Measurements from ENCODE around the gene TTLL13. TPM values are rescaled to one million over a fixed set of nuclear protein-coding genes. Genes with fewer than 3 reads are reported as not detected.

The TTLL13 gene
- total and polyA plus RNA-seq, 2 experiments from 2014 or later, result not detected

- no peaks in the 10 kb centered on the region for H3K36me3 ChIP-seq (replicated peaks; ENCODE audit: insufficient read depth, low read depth)
- no peaks in the 10 kb centered on the region for H3K27me3 ChIP-seq
- WGBS (ENCODE audit: low lambda C conversion rate, missing lambda C conversion rate), result 94% methylated on average over 2 of the region's 2 CpGs
Observed at GRCh38 chr15:90222547-90222946, 26.8 kb upstream of the TTLL13 start.

GRCh38 chr15:90223441-90224165, 25.8 kb upstream of the TTLL13 start:
- Histone ChIP-seq H3K4me2 (no peak overlapping the region), H3K79me2 (no peaks in the 10 kb centered on the region), H3K27ac (no peak overlapping the region), H2AFZ (no peak overlapping the region), H3K27me3 (no peaks in the 10 kb centered on the region), H3K4me3 (no peak overlapping the region), H3K9me3 (ENCODE audit: low read depth) (no peaks in the 10 kb centered on the region), H3K4me1 (ENCODE audit: insufficient read depth) (no peaks in the 10 kb centered on the region), H3K36me3 (replicated peaks; ENCODE audit: insufficient read depth, low read depth) (no peaks in the 10 kb centered on the region), H3K9me2 (replicated peaks; ENCODE audit: insufficient read depth) (no peaks in the 10 kb centered on the region), H4K20me1 (ENCODE audit: insufficient read depth, poor library complexity, severe bottlenecking) (no peaks in the 10 kb centered on the region)
- 97% methylated on average over 22 of the region's 22 CpGs for WGBS (ENCODE audit: low lambda C conversion rate, missing lambda C conversion rate)
- no peak for DNase-seq (ENCODE audit: low spot score)
- TF ChIP-seq EZH2phosphoT487 (IDR thresholded peaks at IDR 0.05; ENCODE audit: low read depth, severe bottlenecking, unreplicated experiment) (no peak), CTCF (IDR thresholded peaks at IDR 0.05; ENCODE audit: poor library complexity) (no peak), EZH2 (IDR thresholded peaks at IDR 0.05; ENCODE audit: borderline replicate concordance) (no peak)

More at GRCh38 chr15:90222547-90222946, 26.8 kb upstream of the TTLL13 start:
- H3K9me2 ChIP-seq (replicated peaks; ENCODE audit: insufficient read depth), result no peaks in the 10 kb centered on the region
- no peak for TF ChIP-seq EZH2phosphoT487 (IDR thresholded peaks at IDR 0.05; ENCODE audit: low read depth, severe bottlenecking, unreplicated experiment)
- H3K27ac ChIP-seq, result no peak overlapping the region
- no peak for DNase-seq (ENCODE audit: low spot score)
- peaks cover 3% of the 10 kb centered on the region for H3K79me2 ChIP-seq
- H4K20me1 ChIP-seq (ENCODE audit: insufficient read depth, poor library complexity, severe bottlenecking), result no peaks in the 10 kb centered on the region
- no peaks in the 10 kb centered on the region for H3K9me3 ChIP-seq (ENCODE audit: low read depth)
- no peaks in the 10 kb centered on the region for H3K4me1 ChIP-seq (ENCODE audit: insufficient read depth)
- no peak overlapping the region for H2AFZ ChIP-seq
- H3K4me3 ChIP-seq, result no peak overlapping the region
- H3K4me2 ChIP-seq, result no peak overlapping the region

DNA sequence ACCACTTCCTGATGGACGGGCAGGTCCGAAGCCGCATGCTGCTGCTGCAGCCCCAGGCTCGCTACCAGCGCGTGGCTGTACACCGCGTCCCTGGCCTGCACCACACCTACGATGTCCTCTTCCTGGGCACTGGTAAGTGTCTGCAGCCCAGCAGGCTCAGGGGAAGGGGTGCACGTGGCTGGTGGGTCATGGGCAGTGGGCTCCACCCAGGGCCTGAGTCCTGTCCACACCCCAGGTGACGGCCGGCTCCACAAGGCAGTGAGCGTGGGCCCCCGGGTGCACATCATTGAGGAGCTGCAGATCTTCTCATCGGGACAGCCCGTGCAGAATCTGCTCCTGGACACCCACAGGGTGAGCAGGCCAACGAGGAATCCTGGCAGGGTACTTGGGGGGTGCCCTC, 24.3 kb upstream of the TTLL13 start:
- no peak overlapping the region for H2AFZ ChIP-seq
- H3K4me3 ChIP-seq, result no peak overlapping the region
- H3K4me2 ChIP-seq, result no peak overlapping the region
- H3K27ac ChIP-seq, result no peak overlapping the region
- no peaks in the 10 kb centered on the region for H3K36me3 ChIP-seq (replicated peaks; ENCODE audit: insufficient read depth, low read depth)
- TF ChIP-seq EZH2phosphoT487 (IDR thresholded peaks at IDR 0.05; ENCODE audit: low read depth, severe bottlenecking, unreplicated experiment), result no peak
- 98% methylated on average over 17 of the region's 17 CpGs for WGBS (ENCODE audit: low lambda C conversion rate, missing lambda C conversion rate)
- no peaks in the 10 kb centered on the region for H3K9me3 ChIP-seq (ENCODE audit: low read depth)
- no peaks in the 10 kb centered on the region for H3K79me2 ChIP-seq
- H3K4me1 ChIP-seq (ENCODE audit: insufficient read depth), result no peaks in the 10 kb centered on the region
- H3K27me3 ChIP-seq, result no peaks in the 10 kb centered on the region
- DNase-seq (ENCODE audit: low spot score), result no peak
- no peaks in the 10 kb centered on the region for H3K9me2 ChIP-seq (replicated peaks; ENCODE audit: insufficient read depth)
- no peaks in the 10 kb centered on the region for H4K20me1 ChIP-seq (ENCODE audit: insufficient read depth, poor library complexity, severe bottlenecking)

GRCh38 chr15:90225504-90226234, 23.7 kb upstream of the TTLL13 start:
- no peak overlapping the region for H2AFZ ChIP-seq
- no peak overlapping the region for H3K4me2 ChIP-seq
- 93% methylated on average over 17 of the region's 18 CpGs for whole genome bisulfite sequencing (ENCODE audit: low lambda C conversion rate, missing lambda C conversion rate)
- H3K9me3 ChIP-seq (ENCODE audit: low read depth), result no peaks in the 10 kb centered on the region
- H3K27me3 ChIP-seq, result no peaks in the 10 kb centered on the region
- TF ChIP-seq EZH2 (IDR thresholded peaks at IDR 0.05; ENCODE audit: borderline replicate concordance) (no peak), EZH2phosphoT487 (IDR thresholded peaks at IDR 0.05; ENCODE audit: low read depth, severe bottlenecking, unreplicated experiment) (no peak), CTCF (IDR thresholded peaks at IDR 0.05; ENCODE audit: poor library complexity) (no peak)
- H3K4me1 ChIP-seq (ENCODE audit: insufficient read depth), result peaks cover 5% of the 10 kb centered on the region
- no peak overlapping the region for H3K4me3 ChIP-seq
- no peaks in the 10 kb centered on the region for H3K9me2 ChIP-seq (replicated peaks; ENCODE audit: insufficient read depth)
- DNase-seq (ENCODE audit: low spot score), result no peak
- H3K27ac ChIP-seq, result no peak overlapping the region
- no peaks in the 10 kb centered on the region for H3K36me3 ChIP-seq (replicated peaks; ENCODE audit: insufficient read depth, low read depth)
- no peaks in the 10 kb centered on the region for H4K20me1 ChIP-seq (ENCODE audit: insufficient read depth, poor library complexity, severe bottlenecking)
- H3K79me2 ChIP-seq, result no peaks in the 10 kb centered on the region

Measured in hepatocyte (in vitro differentiated cells).